Tibial nerve (tissue), 4 donors: ENCODE measurements around the gene ELP4. TPM values are rescaled to one million over a fixed set of nuclear protein-coding genes. Genes with fewer than 3 reads are reported as not detected.

ENCODE experiments used
- DNase-seq, 2 donors: peaks; one replicate each; pipeline ENCODE4 v3.0.0-alpha.2; 2019; ENCODE audit warnings: low spot score in 2 of 2
- H3K27ac ChIP-seq, 4 donors: fragments of 200-600 bp; sonication (generic) in 3 of 4; one replicate each; pipeline ENCODE4 v1.5.1; 2017 to 2019; ENCODE audit warnings: mild to moderate bottlenecking in 1 of 4
- H3K27me3 ChIP-seq, 2 donors: fragments of 200-600 bp; sonication (generic) in 1 of 2; one replicate each; pipeline versions ENCODE4 v1.5.1 to v1.6.0; 2017 to 2019
- H3K36me3 ChIP-seq, 3 donors: fragments of 200-600 bp; sonication (generic); one replicate each; pipeline ENCODE4 v1.5.1; 2018 to 2019
- H3K4me1 ChIP-seq, 4 donors: fragments of 200-600 bp; sonication (generic) in 3 of 4; one replicate each; pipeline ENCODE4 v1.5.1; 2017 to 2019
- H3K4me3 ChIP-seq, 4 donors: fragments of 200-600 bp; sonication (generic) in 3 of 4; one replicate each; pipeline ENCODE4 v1.5.1; 2017 to 2019; ENCODE audit warnings: mild to moderate bottlenecking in 1 of 4, moderate library complexity in 1 of 4
- H3K9me3 ChIP-seq, 4 donors: fragments of 200-600 bp; sonication (generic) in 3 of 4; one replicate each; pipeline ENCODE4 v1.5.1; 2017 to 2019
- EP300 ChIP-seq, 2 donors: sonication (generic); formaldehyde crosslinking; IDR thresholded peaks; one replicate each; pipeline ENCODE4 v1.6.1; 2017; ENCODE audit warnings: antibody characterized with exemption in 2 of 2, mild to moderate bottlenecking in 1 of 2
- POLR2A ChIP-seq, 2 donors: fragments of 450-650 bp; IDR thresholded peaks; one replicate each; pipeline ENCODE4 v1.6.1; 2017; ENCODE audit warnings: antibody characterized with exemption in 2 of 2, mild to moderate bottlenecking in 2 of 2, moderate library complexity in 2 of 2
- WGBS, 2 donors: methylation state at CpG; one replicate each; pipeline ENCODE4 v1.1.5; 2018; 5-methylcytosine and 5-hydroxymethylcytosine counted together
- total RNA-seq, 4 donors: library from RNA; depleted of rRNA; stranded (reverse); fragments of >200 nt; gene quantifications; one replicate each; pipeline ENCODE4 v1.1.0, GENCODE V29; 2016
- TF ChIP-seq, protein P1 (sequence below), 5 experiments: fragments of 200-600 bp in 3 of 5; fragments of 450-650 bp in 2 of 5; sonication (generic) in 3 of 5; IDR thresholded peaks; one replicate each; pipeline ENCODE4 v1.5.1; 2016 to 2019; ENCODE audit warnings: antibody characterized with exemption in 5 of 5, mild to moderate bottlenecking in 3 of 5, moderate library complexity in 2 of 5

ELP4 gene
- total RNA-seq, 4 donors from 2014 or later, result 19.2 to 32.1 (median 29.7) TPM

- Histone ChIP-seq H3K27me3 (peaks cover 8 to 100% of the 10 kb centered on the region in 2 donors), H3K9me3 (no peaks in the 10 kb centered on the region)
These were observed 308.8 kb downstream of the ELP4 start for GRCh38 chr11:31818425-31818755.

GRCh38 chr11:31818874-31819331 lies 309.3 kb downstream of the ELP4 start:
- H3K9me3 ChIP-seq, result no peaks in the 10 kb centered on the region
- H3K27ac ChIP-seq, result no peak overlapping the region
- WGBS, 2 donors, result 6 to 9% methylated on average over 25 to 26 of the region's 26 CpGs
- no peak for DNase-seq
- TF ChIP-seq, protein P1, sequence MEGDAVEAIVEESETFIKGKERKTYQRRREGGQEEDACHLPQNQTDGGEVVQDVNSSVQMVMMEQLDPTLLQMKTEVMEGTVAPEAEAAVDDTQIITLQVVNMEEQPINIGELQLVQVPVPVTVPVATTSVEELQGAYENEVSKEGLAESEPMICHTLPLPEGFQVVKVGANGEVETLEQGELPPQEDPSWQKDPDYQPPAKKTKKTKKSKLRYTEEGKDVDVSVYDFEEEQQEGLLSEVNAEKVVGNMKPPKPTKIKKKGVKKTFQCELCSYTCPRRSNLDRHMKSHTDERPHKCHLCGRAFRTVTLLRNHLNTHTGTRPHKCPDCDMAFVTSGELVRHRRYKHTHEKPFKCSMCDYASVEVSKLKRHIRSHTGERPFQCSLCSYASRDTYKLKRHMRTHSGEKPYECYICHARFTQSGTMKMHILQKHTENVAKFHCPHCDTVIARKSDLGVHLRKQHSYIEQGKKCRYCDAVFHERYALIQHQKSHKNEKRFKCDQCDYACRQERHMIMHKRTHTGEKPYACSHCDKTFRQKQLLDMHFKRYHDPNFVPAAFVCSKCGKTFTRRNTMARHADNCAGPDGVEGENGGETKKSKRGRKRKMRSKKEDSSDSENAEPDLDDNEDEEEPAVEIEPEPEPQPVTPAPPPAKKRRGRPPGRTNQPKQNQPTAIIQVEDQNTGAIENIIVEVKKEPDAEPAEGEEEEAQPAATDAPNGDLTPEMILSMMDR (IDR thresholded peaks at IDR 0.05), result no peak
- TF ChIP-seq EP300 (IDR thresholded peaks at IDR 0.05) (no peak), POLR2A (IDR thresholded peaks at IDR 0.05) (no peak)
- H3K36me3 ChIP-seq, result no peaks in the 10 kb centered on the region
- no peak overlapping the region for H3K4me3 ChIP-seq
- peaks cover 11 to 100% of the 10 kb centered on the region in 2 donors for H3K27me3 ChIP-seq
- peaks cover 0 to 64% (median 30%) of the 10 kb centered on the region in 4 donors for H3K4me1 ChIP-seq

More at GRCh38 chr11:31818425-31818755, 308.8 kb downstream of the ELP4 start:
- DNase-seq, result no peak
- Histone ChIP-seq H3K4me1 (peaks cover 0 to 69% (median 35%) of the 10 kb centered on the region in 4 donors), H3K4me3 (no peak overlapping the region), H3K27ac (no peak overlapping the region), H3K36me3 (no peaks in the 10 kb centered on the region)
- 10 to 11% methylated on average over 9 of the region's 9 CpGs for WGBS, 2 donors
- TF ChIP-seq EP300 (IDR thresholded peaks at IDR 0.05), result no peak
- TF ChIP-seq POLR2A (IDR thresholded peaks at IDR 0.05), result no peak
- TF ChIP-seq, protein P1 (IDR thresholded peaks at IDR 0.05), result no peak

- DNase-seq, result no peak
- no peak for TF ChIP-seq POLR2A (IDR thresholded peaks at IDR 0.05)
- TF ChIP-seq, protein P1 (IDR thresholded peaks at IDR 0.05), result no peak
- H3K9me3 ChIP-seq, result no peaks in the 10 kb centered on the region
- WGBS, 2 donors, result 19 to 25% methylated on average over 41 to 50 of the region's 55 CpGs
- no peaks in the 10 kb centered on the region for H3K36me3 ChIP-seq
- no peak overlapping the region for H3K4me3 ChIP-seq
- H3K27ac ChIP-seq, result no peak overlapping the region
- H3K4me1 ChIP-seq, result peaks cover 0 to 59% (median 25%) of the 10 kb centered on the region in 4 donors
- peaks cover 11 to 100% of the 10 kb centered on the region in 2 donors for H3K27me3 ChIP-seq
These were observed 310.3 kb downstream of the ELP4 start for GRCh38 chr11:31819621-31820437.

GRCh38 chr11:31820438-31820818 lies 310.9 kb downstream of the ELP4 start:
- H3K27me3 ChIP-seq, result peaks cover 11 to 100% of the 10 kb centered on the region in 2 donors
- H3K4me3 ChIP-seq, result no peak overlapping the region
- no peak for TF ChIP-seq EP300 (IDR thresholded peaks at IDR 0.05)
- peaks cover 0 to 59% (median 22%) of the 10 kb centered on the region in 4 donors for H3K4me1 ChIP-seq
- H3K9me3 ChIP-seq, result no peaks in the 10 kb centered on the region
- WGBS, 2 donors, result 7 to 15% methylated on average over 15 of the region's 15 CpGs
- DNase-seq, result no peak
- H3K27ac ChIP-seq, result no peak overlapping the region
- no peaks in the 10 kb centered on the region for H3K36me3 ChIP-seq

DNA sequence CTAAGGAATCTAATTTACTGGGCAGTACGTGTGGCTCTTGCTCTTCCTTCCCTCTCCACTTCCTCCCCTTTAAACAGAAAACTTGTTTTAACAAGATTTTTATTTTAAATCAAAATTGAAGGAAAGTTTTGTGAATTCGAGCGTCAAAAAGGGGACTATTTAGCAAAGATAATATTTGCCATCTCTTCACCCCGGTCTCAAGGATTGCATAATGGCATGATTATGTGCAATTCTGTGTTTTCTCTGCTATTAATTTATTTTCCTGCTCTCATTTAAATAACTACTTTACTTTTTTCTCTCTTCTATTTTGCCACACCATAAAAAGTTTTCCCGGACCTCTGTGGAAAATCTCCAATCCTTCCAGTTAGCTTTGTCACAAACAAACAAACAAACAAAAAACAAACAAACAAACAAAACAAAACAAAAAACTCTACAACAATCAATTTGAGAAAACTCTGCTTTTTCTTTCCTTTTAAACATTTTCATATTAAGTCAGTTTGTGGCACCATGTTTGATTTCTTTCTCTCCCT lies 311.7 kb downstream of the ELP4 start:
- H3K9me3 ChIP-seq, result no peaks in the 10 kb centered on the region
- H3K36me3 ChIP-seq, result no peaks in the 10 kb centered on the region
- H3K27ac ChIP-seq, result no peak overlapping the region
- H3K27me3 ChIP-seq, result peaks cover 6 to 100% of the 10 kb centered on the region in 2 donors
- WGBS, 2 donors, result 11 to 14% methylated on average over 5 of the region's 5 CpGs
- TF ChIP-seq POLR2A (IDR thresholded peaks at IDR 0.05), result no peak
- no peak for TF ChIP-seq EP300 (IDR thresholded peaks at IDR 0.05)
- TF ChIP-seq, protein P1 (IDR thresholded peaks at IDR 0.05), result no peak
- no peak for DNase-seq
- peaks cover 0 to 59% (median 16%) of the 10 kb centered on the region in 4 donors for H3K4me1 ChIP-seq
- no peak overlapping the region for H3K4me3 ChIP-seq
